ENCODE measurements around the gene FNDC7. TPM values are rescaled to one million over a fixed set of nuclear protein-coding genes. Genes with fewer than 3 reads are reported as not detected.

The FNDC7 gene
- polyA plus RNA-seq, 1 of the 3 experiments (the other 2 are of a cell fraction) = 0.02 TPM

DNA sequence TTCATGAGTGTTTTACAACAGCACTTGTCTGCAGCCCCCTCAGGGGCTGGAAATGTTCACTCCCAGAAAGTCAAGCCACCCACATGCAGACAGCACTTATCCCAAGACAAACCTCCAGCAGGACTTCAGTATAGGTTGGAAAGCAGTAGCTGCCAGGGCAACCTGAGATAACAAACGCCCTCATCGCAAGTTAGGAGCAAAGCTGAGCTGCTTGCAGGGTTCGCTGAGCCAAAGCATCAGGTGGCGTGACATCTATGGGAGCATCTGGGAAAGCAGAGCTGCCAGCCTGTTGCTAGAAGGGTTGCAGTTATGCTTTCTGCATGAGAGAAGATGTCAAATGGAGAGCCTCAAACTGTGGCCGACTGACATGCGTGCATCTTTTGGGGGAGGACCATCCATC, 29.5 kb downstream of the FNDC7 start:
- H3K79me2 ChIP-seq (ENCODE audit: insufficient read depth) = peaks cover under 1% of the 10 kb centered on the region; the same call in 1 of the 2 replicates
- H3K27ac ChIP-seq (ENCODE audit: low read depth in 2 of 2, low read length in 1 of 2) = no peak overlapping the region
- no peaks in the 10 kb centered on the region for H3K27me3 ChIP-seq (ENCODE audit: insufficient read depth)
- no peak overlapping the region for H2AFZ ChIP-seq (ENCODE audit: low read depth)
- peaks cover 5% of the 10 kb centered on the region for H3F3A ChIP-seq (replicated peaks; ENCODE audit: insufficient read depth)
- ChIA-PET CTCF (no interaction called here), POLR2A (no interaction called here)
- H3K9me2 ChIP-seq = no peaks in the 10 kb centered on the region
- WGBS (ENCODE audit: low lambda C conversion rate) = 88% methylated on average over 6 of the region's 6 CpGs
- H3K4me2 ChIP-seq = no peak overlapping the region
- no peaks in the 10 kb centered on the region for H3K36me3 ChIP-seq (replicated peaks in 1 of 2; ENCODE audit: control insufficient read depth in 1 of 2, insufficient read depth in 2 of 2, low read length in 1 of 2)
- H3K4me3 ChIP-seq (ENCODE audit: low read depth in 2 of 2, low read length in 1 of 2) = no peak overlapping the region
- DNase-seq = no peak
- TF ChIP-seq RAD21 (IDR thresholded peaks at IDR 0.05; ENCODE audit: low read length) (no peak), POLR2AphosphoS5 (IDR thresholded peaks at IDR 0.05; ENCODE audit: low read depth, low read length) (no peak), YY1 (IDR thresholded peaks at IDR 0.05; ENCODE audit: low read depth) (no peak), MEF2A (IDR thresholded peaks at IDR 0.05; ENCODE audit: borderline replicate concordance, low read depth) (no peak), CHD2 (IDR thresholded peaks at IDR 0.05; ENCODE audit: low read length, partially characterized antibody) (no peak), FOSL2 (IDR thresholded peaks at IDR 0.05; ENCODE audit: borderline replicate concordance, low read depth) (no peak), JUND (IDR thresholded peaks at IDR 0.05) (no peak), TCF12 (IDR thresholded peaks at IDR 0.05) (no peak), SMC3 (IDR thresholded peaks at IDR 0.05; ENCODE audit: low read depth, low read length) (no peak), RFX5 (IDR thresholded peaks at IDR 0.05; ENCODE audit: low read length) (no peak), GABPA (IDR thresholded peaks at IDR 0.05; ENCODE audit: low read depth) (no peak), ELF1 (IDR thresholded peaks at IDR 0.05) (no peak), FOXJ3 (CRISPR knock-in tag; IDR thresholded peaks at IDR 0.05) (no peak)
- TF ChIP-seq, protein P1, sequence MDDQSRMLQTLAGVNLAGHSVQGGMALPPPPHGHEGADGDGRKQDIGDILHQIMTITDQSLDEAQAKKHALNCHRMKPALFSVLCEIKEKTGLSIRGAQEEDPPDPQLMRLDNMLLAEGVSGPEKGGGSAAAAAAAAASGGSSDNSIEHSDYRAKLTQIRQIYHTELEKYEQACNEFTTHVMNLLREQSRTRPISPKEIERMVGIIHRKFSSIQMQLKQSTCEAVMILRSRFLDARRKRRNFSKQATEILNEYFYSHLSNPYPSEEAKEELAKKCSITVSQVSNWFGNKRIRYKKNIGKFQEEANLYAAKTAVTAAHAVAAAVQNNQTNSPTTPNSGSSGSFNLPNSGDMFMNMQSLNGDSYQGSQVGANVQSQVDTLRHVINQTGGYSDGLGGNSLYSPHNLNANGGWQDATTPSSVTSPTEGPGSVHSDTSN (IDR thresholded peaks at IDR 0.05) = no peak
- TF ChIP-seq, protein P2, sequence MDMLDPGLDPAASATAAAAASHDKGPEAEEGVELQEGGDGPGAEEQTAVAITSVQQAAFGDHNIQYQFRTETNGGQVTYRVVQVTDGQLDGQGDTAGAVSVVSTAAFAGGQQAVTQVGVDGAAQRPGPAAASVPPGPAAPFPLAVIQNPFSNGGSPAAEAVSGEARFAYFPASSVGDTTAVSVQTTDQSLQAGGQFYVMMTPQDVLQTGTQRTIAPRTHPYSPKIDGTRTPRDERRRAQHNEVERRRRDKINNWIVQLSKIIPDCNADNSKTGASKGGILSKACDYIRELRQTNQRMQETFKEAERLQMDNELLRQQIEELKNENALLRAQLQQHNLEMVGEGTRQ (IDR thresholded peaks at IDR 0.05; ENCODE audit: borderline replicate concordance, low read depth, low read length) = no peak
- TF ChIP-seq, protein P3, sequence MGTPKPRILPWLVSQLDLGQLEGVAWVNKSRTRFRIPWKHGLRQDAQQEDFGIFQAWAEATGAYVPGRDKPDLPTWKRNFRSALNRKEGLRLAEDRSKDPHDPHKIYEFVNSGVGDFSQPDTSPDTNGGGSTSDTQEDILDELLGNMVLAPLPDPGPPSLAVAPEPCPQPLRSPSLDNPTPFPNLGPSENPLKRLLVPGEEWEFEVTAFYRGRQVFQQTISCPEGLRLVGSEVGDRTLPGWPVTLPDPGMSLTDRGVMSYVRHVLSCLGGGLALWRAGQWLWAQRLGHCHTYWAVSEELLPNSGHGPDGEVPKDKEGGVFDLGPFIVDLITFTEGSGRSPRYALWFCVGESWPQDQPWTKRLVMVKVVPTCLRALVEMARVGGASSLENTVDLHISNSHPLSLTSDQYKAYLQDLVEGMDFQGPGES (IDR thresholded peaks at IDR 0.05; ENCODE audit: low read depth, low read length) = no peak
- TF ChIP-seq, protein P4, sequence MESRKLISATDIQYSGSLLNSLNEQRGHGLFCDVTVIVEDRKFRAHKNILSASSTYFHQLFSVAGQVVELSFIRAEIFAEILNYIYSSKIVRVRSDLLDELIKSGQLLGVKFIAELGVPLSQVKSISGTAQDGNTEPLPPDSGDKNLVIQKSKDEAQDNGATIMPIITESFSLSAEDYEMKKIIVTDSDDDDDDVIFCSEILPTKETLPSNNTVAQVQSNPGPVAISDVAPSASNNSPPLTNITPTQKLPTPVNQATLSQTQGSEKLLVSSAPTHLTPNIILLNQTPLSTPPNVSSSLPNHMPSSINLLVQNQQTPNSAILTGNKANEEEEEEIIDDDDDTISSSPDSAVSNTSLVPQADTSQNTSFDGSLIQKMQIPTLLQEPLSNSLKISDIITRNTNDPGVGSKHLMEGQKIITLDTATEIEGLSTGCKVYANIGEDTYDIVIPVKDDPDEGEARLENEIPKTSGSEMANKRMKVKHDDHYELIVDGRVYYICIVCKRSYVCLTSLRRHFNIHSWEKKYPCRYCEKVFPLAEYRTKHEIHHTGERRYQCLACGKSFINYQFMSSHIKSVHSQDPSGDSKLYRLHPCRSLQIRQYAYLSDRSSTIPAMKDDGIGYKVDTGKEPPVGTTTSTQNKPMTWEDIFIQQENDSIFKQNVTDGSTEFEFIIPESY (IDR thresholded peaks at IDR 0.05; ENCODE audit: borderline replicate concordance, low read depth) = no peak
- TF ChIP-seq, protein P5, sequence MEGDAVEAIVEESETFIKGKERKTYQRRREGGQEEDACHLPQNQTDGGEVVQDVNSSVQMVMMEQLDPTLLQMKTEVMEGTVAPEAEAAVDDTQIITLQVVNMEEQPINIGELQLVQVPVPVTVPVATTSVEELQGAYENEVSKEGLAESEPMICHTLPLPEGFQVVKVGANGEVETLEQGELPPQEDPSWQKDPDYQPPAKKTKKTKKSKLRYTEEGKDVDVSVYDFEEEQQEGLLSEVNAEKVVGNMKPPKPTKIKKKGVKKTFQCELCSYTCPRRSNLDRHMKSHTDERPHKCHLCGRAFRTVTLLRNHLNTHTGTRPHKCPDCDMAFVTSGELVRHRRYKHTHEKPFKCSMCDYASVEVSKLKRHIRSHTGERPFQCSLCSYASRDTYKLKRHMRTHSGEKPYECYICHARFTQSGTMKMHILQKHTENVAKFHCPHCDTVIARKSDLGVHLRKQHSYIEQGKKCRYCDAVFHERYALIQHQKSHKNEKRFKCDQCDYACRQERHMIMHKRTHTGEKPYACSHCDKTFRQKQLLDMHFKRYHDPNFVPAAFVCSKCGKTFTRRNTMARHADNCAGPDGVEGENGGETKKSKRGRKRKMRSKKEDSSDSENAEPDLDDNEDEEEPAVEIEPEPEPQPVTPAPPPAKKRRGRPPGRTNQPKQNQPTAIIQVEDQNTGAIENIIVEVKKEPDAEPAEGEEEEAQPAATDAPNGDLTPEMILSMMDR (IDR thresholded peaks at IDR 0.05) = no peak
- TF ChIP-seq, protein P6, sequence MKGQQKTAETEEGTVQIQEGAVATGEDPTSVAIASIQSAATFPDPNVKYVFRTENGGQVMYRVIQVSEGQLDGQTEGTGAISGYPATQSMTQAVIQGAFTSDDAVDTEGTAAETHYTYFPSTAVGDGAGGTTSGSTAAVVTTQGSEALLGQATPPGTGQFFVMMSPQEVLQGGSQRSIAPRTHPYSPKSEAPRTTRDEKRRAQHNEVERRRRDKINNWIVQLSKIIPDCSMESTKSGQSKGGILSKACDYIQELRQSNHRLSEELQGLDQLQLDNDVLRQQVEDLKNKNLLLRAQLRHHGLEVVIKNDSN (IDR thresholded peaks at IDR 0.05; ENCODE audit: borderline replicate concordance, low read depth) = no peak
- H3K9me3 ChIP-seq = no peaks in the 10 kb centered on the region
- H3K4me1 ChIP-seq (ENCODE audit: control insufficient read depth in 1 of 2, insufficient read depth in 2 of 2, low read depth in 1 of 2, low read length in 1 of 2) = no peaks in the 10 kb centered on the region; a peak in 1 of 4 replicates
- H3K9ac ChIP-seq = no peak overlapping the region
- H4K20me1 ChIP-seq (ENCODE audit: insufficient read depth) = no peaks in the 10 kb centered on the region

All from SK-N-SH (cell line).